HG03571 (cell line): Measurements from ENCODE around the gene PCGF5.
"Not testable (repeated sequence)": the region's sequence is repeated elsewhere in the genome, so short reads cannot be mapped to it uniquely, and the experiment has no call there.

Experiments
- ATAC-seq: cut with Tn5 transposase; IDR thresholded peaks from one replicate; pipeline ENCODE4 v1.9.1; 2021; ENCODE audit not compliant: unreplicated experiment

PCGF5 gene

DNA sequence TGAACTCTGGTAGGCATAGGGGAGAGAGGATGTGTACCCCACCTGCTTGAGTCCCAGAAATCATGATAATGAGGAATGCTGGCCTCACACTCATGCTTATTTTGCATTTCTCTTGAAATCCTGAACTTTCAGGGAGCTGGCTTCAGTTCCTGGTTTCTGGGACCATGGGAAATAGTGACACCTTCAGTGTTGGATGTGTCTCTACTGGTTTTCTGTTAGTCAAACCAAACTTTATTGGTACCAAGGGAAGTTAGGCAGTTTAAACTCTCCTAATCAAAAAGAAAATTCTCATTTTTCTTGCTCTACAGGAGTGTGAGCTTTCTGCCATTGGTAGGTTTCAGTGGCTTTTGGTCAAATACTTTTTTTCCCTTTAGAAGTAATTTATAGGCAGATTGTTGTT is 11.8 kb upstream of the PCGF5 start:
- ATAC-seq: no peak

DNA sequence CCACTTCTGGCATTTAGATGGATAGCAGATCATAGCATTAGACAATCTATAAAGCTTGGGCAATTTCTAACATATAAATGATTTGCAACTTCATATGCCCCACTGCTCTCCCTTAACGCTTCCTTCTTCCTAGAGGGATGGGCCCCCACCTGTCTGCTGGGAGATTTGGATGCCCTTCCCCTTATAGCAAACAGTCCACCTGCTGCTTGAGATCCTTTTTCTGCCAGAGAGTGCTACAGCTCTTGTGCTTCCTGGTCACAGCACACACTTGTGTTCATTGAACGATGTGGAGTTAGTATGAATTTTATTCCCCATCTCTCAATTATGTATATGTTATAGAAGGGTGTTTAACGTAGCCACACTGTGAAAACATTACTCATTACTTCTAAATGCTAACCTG is 10.4 kb upstream of the PCGF5 start:
- no peak for ATAC-seq

DNA sequence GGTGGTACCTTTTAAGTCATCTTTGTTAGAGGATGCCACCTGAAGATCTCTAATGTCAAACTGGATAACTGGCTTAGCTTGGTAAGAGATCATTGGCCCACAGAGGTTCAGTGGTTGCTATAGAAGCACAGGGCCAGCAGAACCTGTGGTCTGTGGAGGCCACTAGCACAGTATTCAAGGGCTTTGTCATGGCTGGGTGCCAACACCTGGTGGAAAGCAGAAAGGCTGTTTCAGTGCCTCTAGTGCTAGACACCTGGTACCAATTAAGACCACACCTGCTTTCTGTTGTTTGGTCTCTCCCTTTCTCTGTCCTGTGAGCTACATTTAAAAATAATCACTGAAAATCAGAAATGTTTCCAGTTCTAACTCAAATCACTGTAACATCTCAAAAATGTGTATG is 10.0 kb upstream of the PCGF5 start:
- peak; percentile 63 for ATAC-seq

DNA sequence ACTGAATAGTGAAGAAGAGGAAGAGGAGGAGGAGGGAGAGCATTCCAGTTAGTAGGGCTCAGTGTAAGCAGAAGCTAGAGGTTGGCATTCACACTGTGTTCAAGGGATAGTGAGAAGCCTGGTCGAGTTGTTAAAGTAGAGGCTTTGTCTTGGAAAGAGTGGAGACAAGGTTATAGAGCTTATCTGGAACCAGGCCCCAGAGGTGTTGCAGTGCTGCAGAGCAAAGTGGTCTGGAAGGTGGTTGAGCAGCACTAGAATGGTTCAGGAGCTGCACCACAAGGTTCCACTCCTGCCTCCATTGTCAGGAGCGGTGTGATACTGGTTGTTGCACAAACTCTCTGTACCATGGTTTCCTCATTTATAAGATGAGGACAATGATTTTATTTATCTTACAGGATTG is 8.8 kb upstream of the PCGF5 start:
- ATAC-seq: no peak

DNA sequence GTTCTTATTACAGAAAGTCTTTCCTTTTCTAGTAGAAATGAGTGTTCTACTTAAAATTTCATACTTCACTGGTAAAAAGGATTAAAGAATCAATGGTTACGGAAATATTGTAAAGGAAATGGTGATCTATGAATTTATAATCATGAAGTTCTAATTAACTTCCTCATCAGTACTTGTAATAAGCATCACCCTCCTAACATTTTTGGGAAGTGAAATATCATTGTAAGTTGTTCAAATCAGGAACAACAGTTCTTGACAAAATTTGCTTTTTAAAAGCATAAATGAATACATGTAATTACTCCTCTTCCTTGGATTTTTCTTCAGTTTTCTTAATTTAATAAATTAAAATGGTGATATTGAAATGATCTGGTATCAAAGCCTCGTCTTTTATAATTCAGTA is 5.6 kb upstream of the PCGF5 start:
- no peak for ATAC-seq

DNA sequence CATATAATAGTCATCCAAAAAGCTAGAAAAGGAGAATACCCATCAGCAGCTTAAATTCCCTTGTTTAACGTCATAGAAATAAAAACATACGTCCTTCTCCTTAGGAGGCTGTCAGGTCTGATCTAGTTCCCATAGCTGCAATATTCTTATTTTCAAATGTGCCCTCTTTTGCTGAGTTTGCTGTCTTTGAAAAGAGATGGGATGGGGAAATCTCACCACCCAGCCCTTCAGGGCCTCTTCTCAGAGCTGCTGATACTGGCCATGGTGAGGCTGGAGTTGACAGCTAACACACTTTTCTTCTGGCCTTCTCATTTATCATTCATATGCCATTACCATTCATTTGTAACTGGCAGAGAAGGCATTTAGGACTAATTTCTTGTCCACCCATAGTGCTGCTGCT is 5.1 kb upstream of the PCGF5 start:
- ATAC-seq: no peak

DNA sequence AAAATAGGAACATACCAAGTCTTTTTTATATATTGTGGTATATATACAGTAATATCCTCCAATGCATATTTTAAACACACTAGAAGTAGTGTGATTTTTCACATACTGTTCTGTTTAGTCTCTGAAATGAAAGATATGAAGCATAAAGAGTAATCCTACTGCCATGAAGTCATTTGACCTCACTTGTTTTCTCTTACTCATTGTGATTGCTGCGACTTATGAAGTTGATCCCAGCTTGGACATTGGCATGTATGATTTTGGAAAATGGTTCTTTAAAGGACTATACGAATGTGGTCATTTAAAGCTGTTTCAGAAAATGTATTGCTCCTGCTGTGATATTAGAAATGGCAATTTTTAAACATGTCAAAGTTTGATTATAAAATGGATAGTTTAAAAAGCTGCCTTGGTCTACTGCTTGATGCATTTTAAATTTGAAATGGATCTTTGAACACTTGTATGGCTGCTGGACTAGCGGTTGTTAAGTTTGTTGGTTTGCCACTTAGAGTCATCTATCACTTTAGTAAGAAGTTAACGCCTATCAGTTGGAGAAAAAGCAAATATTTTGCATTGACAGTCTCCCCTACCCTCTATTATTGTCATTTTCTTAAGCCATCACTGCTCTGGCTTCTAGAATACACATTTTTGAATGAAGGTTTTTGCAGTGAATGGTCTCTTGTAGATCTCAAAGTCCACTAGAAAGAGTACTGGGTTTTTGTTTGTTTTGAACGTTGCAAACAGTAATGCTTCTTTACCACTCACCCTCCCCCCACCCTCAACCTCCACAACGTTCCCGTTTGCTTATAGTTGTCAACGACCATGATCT is 881 bp upstream of the PCGF5 start:
- no peak for ATAC-seq

DNA sequence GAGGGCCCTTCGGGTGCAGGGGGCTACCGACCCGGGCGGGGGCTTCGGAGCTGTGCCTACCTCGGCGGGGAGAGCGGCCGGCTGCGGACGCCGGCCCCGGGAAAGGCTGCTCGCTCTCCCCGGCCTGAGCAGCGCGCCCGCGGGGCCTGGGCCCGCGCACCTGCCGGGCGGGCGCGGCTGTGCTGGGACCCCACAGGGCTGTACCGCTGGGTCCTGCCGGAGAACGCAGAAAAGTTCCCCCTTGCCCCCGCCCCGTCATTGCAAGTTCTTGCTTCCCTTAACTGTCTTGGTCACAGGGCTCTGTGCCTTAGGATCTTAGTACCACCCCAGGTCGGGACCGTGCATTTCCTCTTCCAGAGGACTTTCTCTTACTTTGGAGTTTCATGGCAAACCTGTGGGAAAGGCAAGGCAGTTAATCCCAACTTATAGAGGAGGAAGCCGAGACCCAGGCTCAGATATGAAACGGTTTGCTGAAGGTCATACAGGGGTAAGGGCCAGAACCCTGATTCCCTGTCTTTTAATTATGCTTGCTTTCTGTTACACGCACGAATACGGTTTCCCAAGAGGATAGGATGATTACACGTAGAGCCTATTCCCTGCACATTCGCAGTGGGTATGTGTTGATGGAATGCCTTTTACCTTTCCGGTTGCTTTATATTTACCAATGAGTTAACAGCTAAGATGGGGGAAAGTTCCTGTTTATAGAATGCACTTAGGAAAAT is 652 bp downstream of the PCGF5 start:
- peak; percentile 21 for ATAC-seq

DNA sequence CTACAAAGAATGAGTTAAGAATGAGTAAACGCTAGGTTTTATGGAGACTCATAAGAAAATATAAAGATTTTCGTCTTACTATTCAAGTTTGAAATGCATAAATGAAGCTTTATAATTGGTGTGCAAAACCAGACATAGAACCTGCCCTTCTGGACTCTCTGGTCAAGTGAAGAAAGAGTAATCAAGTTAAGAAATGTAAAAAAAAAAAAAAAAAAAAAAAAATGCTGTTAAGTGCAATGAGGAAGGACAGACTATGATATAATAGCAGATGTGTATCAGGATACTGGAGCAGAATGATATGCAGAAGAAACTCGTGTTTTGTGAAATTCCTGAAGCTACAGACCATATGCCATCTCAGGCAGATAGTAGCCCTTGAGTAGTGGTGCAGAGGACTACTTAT is 5.6 kb downstream of the PCGF5 start:
- ATAC-seq: no peak

DNA sequence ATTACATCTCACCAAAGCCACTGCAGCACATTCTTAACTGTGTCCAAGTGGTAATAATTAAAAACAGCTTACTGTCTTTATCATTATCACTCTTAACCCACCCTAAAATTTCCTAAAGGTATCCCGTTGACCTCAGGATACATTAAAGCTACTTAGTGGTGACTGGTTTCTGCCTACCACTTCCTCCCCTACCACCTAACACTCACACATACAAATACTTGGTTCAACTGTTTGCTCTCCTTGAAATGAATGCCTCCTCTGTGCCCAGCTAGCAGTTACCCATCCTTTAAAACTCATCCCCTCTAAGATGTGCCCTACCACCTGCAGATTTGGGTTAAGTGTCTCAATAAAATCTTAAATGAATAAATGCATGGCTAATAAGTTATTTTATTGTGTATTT is 7.1 kb downstream of the PCGF5 start:
- ATAC-seq: no peak

DNA sequence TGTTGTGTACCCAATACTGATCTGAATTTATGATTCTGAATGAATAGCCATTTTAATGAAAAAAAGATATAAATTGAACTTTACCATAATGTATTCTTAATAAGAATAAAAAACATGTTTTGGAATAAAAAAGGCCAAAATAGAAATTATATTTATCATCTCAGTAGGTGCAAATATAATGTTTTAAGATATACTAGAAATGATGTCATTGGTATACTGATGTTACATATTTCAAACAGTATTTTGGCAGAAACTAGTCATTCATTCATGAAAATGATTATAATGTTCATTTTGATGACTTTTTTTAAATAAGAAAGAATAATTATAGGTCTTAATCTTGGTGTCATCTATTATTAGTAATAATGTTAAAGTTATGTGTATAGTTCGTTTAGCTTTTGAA is 9.2 kb downstream of the PCGF5 start:
- ATAC-seq: no peak

DNA sequence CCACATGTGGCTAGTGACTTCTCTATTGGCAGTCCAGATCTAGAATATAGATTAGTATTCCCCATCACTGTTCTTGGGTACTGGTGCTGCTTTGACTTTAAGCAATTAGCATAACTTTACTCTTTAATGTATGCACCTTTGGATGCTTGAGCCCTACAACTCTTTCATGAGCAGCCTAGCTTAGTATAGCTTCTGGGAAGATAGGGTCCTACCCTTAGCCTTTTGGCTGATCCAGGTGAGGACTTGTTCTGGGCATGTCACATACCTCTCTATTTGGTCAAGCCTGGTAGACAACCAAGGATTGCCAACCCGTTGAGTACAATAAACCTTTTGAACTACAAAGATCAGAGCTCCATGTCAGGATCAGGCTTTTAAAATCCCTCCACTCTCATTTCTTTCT is 17.7 kb downstream of the PCGF5 start:
- no peak for ATAC-seq

DNA sequence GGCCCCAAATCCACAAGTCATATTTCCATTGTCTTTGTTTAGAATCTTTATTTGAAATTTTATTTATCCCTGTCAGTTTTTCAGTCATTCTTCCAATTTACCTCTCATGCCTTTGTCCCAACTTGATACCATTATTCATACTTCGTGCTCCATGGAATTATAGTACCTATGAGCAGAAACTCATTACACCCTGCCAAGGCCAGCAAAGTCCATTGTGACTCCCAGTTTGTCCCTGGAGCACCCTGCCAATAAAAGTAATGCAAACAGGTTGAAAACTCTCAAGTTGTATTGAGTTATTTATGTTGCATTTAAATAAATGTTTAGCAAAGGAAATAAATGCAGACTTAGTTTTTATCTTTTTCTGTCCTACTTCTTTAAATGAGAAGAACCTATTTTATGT is 19.3 kb downstream of the PCGF5 start:
- ATAC-seq: no peak

DNA sequence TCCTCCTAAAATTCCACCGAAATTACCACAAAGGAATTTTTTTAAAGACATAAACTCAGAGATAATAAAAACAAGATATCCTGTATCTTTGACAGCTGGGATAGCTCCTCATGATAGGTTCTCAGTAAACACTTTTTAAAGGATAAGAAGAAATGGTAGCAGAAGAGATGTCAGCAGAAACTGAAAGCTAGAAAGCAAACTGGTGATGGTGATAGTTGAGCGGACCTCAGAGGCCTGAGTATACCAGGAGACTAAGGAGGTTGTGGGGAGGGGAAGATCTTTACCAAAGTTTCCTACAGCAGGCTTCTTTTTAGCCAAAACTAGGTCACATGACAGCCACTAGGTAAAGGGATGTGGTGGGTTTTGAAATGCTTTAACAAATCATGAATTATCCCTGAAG is 22.5 kb downstream of the PCGF5 start:
- no peak for ATAC-seq

DNA sequence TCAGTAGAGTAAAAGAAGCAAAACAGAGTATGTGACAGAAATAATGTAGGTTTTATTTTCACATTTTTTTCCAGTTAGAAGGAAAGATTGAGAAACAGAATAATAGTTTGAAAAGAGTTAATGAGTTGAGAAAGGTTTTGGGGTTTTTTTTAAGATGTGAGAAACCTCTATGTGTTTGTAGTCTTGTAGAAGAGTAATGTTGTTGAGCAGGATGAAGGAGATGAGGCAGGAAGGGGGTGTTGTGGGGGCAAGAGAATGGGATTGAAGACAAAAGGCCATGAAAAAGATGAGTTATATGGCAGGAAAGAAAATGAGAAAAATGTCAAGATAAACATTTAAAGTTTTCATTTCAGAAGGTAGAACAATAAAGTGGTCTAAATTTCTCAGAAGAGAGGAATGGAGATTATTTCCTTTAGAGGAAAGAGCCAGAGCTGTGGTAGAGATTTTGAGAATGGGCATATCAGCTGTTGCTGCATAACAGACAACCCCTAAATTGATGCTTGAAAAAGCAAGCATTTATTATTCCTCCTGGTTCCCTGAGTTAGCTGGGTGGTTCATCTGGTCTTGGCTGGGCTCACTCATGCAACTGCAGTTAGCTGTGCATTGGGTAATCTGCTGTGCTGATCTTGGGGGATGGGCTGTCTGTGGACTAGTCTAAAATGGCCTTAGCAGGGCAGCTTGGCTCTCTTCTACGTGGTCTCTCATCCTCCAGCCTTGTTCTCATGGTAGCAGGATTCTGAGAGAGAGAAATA is 27.1 kb downstream of the PCGF5 start:
- no peak for ATAC-seq

DNA sequence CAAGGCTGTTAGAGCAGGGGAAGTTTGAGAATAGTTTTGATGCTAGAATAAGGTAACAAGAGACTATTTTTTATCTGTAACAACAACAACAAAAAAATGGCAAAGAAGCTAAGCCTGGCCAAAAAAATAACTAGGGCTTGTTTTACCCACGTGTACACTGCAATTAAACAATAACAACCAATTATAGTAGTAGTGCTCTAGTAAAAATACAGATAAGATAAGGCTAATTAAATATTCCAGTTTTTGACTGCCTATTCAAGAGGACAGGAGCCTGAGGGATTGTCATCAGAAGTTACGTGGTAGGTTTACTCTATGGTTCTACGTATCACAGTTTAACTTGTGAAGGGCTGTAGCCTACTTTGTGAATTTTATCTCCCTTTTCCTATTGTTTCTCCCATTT is 29.2 kb downstream of the PCGF5 start:
- ATAC-seq: no peak

DNA sequence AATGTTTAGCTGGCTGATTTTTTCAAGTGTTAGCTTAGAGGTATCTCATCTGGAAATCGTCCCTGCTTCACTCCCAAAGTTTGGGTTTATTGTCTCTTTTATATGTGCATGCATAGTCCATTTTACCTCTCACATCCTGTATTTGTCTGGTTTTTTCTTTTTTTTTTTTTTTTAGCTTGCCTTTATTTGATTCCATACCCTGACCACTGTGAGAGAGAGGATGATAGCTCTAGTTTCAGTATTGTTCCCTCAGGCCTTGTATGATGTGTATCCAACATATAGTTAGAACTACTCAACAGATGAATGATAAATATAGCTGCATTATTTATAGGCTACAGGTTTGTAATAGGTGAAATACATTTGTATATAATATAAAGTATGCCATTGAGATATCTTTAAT is 29.9 kb downstream of the PCGF5 start:
- no peak for ATAC-seq

DNA sequence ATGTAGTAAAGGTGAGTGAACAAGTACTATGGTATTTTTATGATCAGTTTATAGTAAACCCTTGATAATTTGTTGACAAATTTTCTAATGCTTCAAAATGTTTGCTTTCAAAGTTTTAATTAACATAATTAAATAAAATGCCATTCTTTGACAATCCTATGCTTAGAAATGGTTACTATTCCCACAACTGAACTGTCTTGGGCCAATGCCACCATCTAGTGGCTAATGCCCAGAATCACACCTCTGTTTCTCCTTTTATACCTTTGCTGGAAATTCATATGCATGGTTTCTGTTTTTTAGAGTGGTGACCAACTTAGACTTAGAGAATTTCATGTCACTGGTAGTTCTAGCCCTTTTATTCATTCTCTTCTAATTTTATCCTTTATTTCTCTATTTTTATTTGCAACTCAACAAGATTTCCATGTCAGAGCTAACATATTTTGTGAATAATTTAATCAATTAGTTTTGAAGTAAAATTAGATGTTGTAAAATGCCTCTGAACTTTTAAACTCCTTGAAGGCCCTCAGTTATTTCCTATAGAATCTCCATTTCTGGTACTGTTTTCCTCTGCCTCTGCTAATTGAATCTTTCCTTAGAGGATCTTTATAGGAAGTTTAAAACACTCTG is 31.1 kb downstream of the PCGF5 start:
- ATAC-seq: no peak

DNA sequence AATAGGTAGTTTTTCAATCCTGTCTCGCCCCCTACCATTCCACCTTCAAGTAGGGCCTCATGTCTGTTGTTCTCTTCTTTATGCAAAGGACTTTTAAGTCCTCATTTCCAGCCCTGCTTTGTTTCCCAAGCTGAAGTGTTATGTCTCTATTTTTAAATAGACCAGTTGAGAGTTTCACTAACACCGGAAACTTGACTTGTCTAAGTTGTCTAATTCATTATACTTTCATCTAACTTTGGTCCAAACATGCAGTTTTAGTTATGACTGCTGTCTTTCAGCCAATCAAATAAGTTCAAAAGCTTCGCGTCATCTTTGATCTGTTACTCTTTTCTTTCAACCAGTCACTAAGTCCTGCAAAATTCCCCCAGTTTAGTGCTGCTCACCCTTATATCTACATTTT is 32.8 kb downstream of the PCGF5 start:
- no peak for ATAC-seq

DNA sequence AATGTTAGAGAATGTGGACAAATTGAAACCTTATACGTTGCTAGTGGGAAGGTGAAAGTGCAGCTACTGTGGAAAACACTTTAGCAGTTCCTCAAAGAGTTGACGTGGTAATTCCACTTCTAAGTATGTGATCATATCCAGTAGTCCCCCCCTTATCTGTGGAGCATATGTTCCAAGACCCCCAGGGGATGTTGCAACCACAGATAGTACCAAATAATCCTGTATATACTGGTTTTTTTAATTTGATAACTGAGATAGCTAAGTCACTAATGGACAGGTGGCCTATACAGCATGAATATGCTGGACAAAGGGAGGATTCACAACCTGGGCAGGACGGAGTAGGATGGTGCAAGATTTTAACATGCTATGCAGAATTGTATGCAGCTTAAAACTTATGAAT is 36.8 kb downstream of the PCGF5 start:
- no peak for ATAC-seq

DNA sequence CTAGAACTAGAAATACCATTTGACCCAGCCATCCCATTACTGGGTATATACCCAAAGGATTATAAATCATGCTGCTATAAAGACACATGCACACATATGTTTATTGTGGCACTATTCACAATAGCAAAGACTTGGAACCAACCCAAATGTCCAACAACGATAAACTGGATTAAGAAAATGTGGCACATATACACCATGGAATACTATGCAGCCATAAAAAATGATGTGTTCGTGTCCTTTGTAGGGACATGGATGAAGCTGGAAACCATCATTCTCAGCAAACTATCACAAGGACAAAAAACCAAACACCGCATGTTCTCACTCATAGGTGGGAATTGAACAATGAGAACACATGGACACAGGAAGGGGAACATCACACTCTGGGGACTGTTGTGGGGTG is 40.0 kb downstream of the PCGF5 start:
- ATAC-seq: not testable (repeated sequence)

DNA sequence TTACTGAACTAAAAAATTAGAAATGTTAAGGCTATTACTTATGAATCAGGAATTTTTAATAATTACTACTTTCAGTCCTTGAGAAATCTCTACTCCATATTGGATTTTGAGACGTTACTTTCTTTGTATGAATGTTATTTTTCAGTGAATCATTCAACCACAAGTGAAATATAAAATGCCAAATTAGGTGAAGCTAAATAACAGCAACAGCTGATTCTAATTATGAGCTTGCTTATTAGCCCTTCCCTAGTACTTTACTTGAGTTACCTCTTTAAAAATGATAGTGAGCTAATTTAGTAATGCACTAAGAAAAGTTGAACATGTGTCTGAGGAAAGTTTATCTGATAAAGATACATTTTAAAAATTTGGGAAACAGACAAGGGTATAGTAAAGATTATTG is 51.4 kb downstream of the PCGF5 start:
- ATAC-seq: no peak
